Prostate gland (tissue), 2 donors: ENCODE results near the gene MYCL. TPM values are rescaled to one million over a fixed set of nuclear protein-coding genes. Genes with fewer than 3 reads are reported as not detected.

Experiments used
- DNase-seq: peaks from one replicate; pipeline ENCODE4 v3.0.0-alpha.2; 2019; ENCODE audit warnings: low spot score
- H3K27ac ChIP-seq, 2 donors: fragments of 200-600 bp; sonication (generic); 2 replicates each; pipeline ENCODE4 v1.5.1; 2017 to 2019
- H3K27me3 ChIP-seq: fragments of 200-600 bp; sonication (generic); replicated peaks from 2 replicates; pipeline ENCODE4 v1.5.1; 2019; ENCODE audit not compliant: insufficient read depth
- H3K36me3 ChIP-seq, 2 donors: fragments of 200-600 bp; sonication (generic); 1 replicate in 1 of 2; 2 replicates in 1 of 2; pipeline versions ENCODE4 v1.5.1 to v1.8.1; 2017 to 2019
- H3K4me1 ChIP-seq: fragments of 200-600 bp; sonication (generic); replicated peaks from 2 replicates; pipeline ENCODE4 v1.5.1; 2019
- H3K4me3 ChIP-seq, 2 donors: fragments of 200-600 bp; sonication (generic); 2 replicates each; pipeline ENCODE4 v1.5.1; 2017 to 2019
- H3K9me3 ChIP-seq: fragments of 200-600 bp; sonication (generic); 2 replicates; pipeline ENCODE4 v1.5.1; 2017
- POLR2A ChIP-seq: fragments of 450-650 bp; IDR thresholded peaks from one replicate; pipeline ENCODE4 v1.6.1; 2016; ENCODE audit warnings: antibody characterized with exemption, mild to moderate bottlenecking
- POLR2AphosphoS5 ChIP-seq: sonication (generic); formaldehyde crosslinking; IDR thresholded peaks from one replicate; pipeline ENCODE4 v1.6.1; 2017; ENCODE audit warnings: antibody characterized with exemption
- WGBS: methylation state at CpG from one replicate; pipeline ENCODE4 v1.1.5; 2018; 5-methylcytosine and 5-hydroxymethylcytosine counted together
- intact Hi-C: fragments of 100-400 bp; cut with DNase I; formaldehyde crosslinking; loops from one replicate; pipeline ENCODE4 v1.14.2; 2022
- total RNA-seq, 2 donors: library from RNA; depleted of rRNA; stranded (reverse); fragments of >200 nt; gene quantifications; one replicate each; pipeline ENCODE4 v1.1.0, GENCODE V29; 2016
- TF ChIP-seq, protein P1 (sequence below), 4 experiments: fragments of 200-600 bp in 2 of 4; fragments of 450-650 bp in 2 of 4; sonication (generic) in 2 of 4; IDR thresholded peaks; 1 replicate in 3 of 4; 2 replicates in 1 of 4; pipeline ENCODE4 v1.5.1; 2016 to 2019; ENCODE audit warnings: antibody characterized with exemption in 4 of 4, mild to moderate bottlenecking in 2 of 4, moderate library complexity in 2 of 4

The MYCL gene
- total RNA-seq, 2 donors from 2014 or later: 14.5 to 19.7 TPM

DNA sequence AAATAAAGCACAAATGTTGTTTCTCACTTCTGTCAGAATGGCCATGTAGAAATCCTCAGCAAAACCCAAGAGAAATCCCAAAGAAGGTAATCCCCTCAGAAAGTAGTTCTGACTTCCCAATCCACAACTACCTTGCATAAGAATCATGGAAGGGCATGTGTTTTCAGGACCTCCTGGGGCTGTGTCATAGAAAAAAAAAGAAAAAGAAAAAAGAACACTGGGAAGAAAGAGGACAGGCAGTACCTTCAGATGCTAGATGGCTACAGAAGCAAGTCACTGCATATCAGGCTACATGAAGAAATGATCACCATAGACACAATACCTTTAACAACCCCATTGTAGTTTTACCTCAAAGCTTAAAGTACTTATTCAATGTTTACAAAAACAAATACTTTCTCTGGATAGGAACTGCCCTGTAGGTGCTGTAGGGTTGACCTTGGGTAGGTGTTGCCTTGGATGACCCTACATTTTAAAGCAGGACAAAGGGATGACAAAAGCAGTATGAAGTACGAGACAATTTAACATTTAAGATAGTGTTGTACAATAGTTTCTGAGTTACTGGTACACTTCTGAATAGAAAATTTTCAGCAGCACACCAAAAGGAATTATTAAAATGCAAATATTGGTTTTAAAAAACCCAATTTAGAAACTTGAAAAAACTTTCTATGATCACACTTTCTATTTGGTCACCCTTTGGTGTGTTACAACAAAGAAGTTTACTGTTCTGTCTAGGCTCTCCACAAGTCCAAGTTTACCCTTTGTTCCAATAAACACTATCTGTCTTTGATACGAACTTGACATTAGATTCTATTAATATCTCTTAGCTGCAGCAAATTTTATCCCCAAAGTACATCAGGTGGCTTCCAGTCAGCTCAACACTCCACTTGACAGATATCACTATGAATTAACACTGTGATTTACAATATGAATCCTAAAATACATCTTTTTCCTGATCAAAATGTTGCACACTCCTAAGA lies 23.4 kb downstream of the MYCL start:
- TF ChIP-seq, protein P1, sequence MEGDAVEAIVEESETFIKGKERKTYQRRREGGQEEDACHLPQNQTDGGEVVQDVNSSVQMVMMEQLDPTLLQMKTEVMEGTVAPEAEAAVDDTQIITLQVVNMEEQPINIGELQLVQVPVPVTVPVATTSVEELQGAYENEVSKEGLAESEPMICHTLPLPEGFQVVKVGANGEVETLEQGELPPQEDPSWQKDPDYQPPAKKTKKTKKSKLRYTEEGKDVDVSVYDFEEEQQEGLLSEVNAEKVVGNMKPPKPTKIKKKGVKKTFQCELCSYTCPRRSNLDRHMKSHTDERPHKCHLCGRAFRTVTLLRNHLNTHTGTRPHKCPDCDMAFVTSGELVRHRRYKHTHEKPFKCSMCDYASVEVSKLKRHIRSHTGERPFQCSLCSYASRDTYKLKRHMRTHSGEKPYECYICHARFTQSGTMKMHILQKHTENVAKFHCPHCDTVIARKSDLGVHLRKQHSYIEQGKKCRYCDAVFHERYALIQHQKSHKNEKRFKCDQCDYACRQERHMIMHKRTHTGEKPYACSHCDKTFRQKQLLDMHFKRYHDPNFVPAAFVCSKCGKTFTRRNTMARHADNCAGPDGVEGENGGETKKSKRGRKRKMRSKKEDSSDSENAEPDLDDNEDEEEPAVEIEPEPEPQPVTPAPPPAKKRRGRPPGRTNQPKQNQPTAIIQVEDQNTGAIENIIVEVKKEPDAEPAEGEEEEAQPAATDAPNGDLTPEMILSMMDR (IDR thresholded peaks at IDR 0.05): no peak
- no peak for TF ChIP-seq POLR2AphosphoS5
- no peak for TF ChIP-seq POLR2A
- Histone ChIP-seq H3K27ac (peak overlapping the region; percentile 9 to 75), H3K36me3 (no peaks in the 10 kb centered on the region), H3K9me3 (no peaks in the 10 kb centered on the region), H3K4me3 (no peak overlapping the region), H3K27me3 (no peaks in the 10 kb centered on the region), H3K4me1 (peaks cover 16% of the 10 kb centered on the region)
- intact Hi-C loops: no loop called here
- no peak for DNase-seq
- WGBS: 58% methylated on average over 2 of the region's 2 CpGs

DNA sequence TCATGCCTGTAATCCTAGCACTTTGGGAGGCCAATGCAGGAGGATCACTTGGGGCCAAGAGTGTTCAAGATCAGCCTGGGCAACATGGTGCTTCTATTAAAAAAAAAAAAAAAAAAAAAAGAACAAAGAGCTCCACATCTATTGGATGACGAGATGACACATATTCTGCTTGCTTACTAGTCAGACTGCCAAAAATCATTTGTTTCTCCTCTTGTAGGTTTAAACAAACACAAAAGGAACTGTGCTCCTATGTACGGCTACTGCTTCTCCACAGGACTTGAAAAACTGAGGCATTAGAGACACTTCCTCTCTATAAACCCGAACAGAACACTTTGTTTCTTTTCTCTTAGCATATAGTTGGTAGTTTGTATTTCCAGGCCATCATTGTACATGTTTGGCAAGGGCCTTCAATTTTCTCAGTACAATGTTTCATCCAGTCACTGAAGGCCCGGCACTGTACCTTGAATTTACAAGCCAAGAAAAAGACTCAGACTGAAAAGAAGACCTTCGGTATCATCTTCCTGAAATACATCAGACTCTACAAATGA lies 24.4 kb downstream of the MYCL start:
- Histone ChIP-seq H3K4me3 (no peak overlapping the region), H3K4me1 (peaks cover 14% of the 10 kb centered on the region), H3K27ac (peak overlapping the region; percentile 9 to 75), H3K36me3 (no peaks in the 10 kb centered on the region), H3K27me3 (no peaks in the 10 kb centered on the region), H3K9me3 (no peaks in the 10 kb centered on the region)
- TF ChIP-seq POLR2AphosphoS5 (peak; percentile 46), POLR2A (no peak)
- TF ChIP-seq, protein P1 (IDR thresholded peaks at IDR 0.05): no peak
- DNase-seq: peak; percentile 21
- whole genome bisulfite sequencing: 17% methylated on average over 5 of the region's 5 CpGs
- intact Hi-C loops: no loop called here

GRCh38 chr1:39876144-39876543 lies 25.6 kb downstream of the MYCL start:
- no peak overlapping the region for H3K4me3 ChIP-seq
- H3K27me3 ChIP-seq: no peaks in the 10 kb centered on the region
- intact Hi-C loops: no loop called here
- TF ChIP-seq, protein P1 (IDR thresholded peaks at IDR 0.05): no peak
- TF ChIP-seq POLR2AphosphoS5 (no peak), POLR2A (no peak)
- H3K36me3 ChIP-seq: no peaks in the 10 kb centered on the region
- H3K9me3 ChIP-seq: no peaks in the 10 kb centered on the region
- H3K27ac ChIP-seq: peak overlapping the region in 1 of 2 donors; percentile 18
- peaks cover 9% of the 10 kb centered on the region for H3K4me1 ChIP-seq
- DNase-seq: no peak

GRCh38 chr1:39872698-39873097 lies 29.0 kb downstream of the MYCL start:
- no peak for DNase-seq
- WGBS: 93% methylated on average over 1 of the region's 1 CpG
- Histone ChIP-seq H3K27me3 (no peaks in the 10 kb centered on the region), H3K27ac (no peak overlapping the region), H3K4me3 (no peak overlapping the region), H3K36me3 (no peaks in the 10 kb centered on the region), H3K9me3 (no peaks in the 10 kb centered on the region), H3K4me1 (no peaks in the 10 kb centered on the region)
- TF ChIP-seq POLR2A (no peak), POLR2AphosphoS5 (no peak)
- TF ChIP-seq, protein P1 (IDR thresholded peaks at IDR 0.05): no peak
- intact Hi-C loops: no loop called here
